Measurements from ENCODE around the gene RPS2.

DNA sequence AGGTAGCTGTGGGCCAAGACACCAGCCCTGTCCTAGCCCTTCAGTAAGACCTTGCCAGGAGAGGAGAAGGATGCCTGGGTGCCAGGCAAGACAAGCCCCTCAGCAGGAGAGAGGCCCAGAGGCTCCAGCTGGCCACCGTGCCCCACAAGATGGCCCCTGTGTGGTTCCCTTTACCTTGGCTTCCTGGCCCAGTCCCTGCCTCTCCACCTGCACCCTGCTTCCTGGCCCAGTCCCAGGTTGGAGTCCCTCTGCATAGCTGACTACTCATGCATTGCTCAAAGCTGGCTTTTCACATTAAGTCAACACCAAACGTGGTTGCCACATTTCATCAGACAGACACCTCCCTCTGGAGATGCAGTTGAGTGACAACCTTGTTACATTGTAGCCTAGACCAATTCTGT lies 29.1 kb upstream of the RPS2 start:
- TF ChIP-seq, protein P1, sequence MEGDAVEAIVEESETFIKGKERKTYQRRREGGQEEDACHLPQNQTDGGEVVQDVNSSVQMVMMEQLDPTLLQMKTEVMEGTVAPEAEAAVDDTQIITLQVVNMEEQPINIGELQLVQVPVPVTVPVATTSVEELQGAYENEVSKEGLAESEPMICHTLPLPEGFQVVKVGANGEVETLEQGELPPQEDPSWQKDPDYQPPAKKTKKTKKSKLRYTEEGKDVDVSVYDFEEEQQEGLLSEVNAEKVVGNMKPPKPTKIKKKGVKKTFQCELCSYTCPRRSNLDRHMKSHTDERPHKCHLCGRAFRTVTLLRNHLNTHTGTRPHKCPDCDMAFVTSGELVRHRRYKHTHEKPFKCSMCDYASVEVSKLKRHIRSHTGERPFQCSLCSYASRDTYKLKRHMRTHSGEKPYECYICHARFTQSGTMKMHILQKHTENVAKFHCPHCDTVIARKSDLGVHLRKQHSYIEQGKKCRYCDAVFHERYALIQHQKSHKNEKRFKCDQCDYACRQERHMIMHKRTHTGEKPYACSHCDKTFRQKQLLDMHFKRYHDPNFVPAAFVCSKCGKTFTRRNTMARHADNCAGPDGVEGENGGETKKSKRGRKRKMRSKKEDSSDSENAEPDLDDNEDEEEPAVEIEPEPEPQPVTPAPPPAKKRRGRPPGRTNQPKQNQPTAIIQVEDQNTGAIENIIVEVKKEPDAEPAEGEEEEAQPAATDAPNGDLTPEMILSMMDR (IDR thresholded peaks at IDR 0.05) = no peak
- TF ChIP-seq POLR2A (IDR thresholded peaks at IDR 0.05) = no peak
- TF ChIP-seq EP300 (IDR thresholded peaks at IDR 0.05) = no peak
